GM13976 (cell line): ENCODE measurements around the gene OLFM1.

Experiments used
- DNase-seq: peaks from one replicate; pipeline ENCODE4 v3.0.0; 2012; ENCODE audit warnings: low spot score
- in situ Hi-C: fragments of 300-500 bp; cut with MboI; formaldehyde crosslinking; loops from one replicate; pipeline ENCODE4 v1.12.0; 2022; ENCODE audit warnings: low sequenced_read_pairs, mixed read lengths, inconsistent platforms; ENCODE audit not compliant: unreplicated experiment
- TF ChIP-seq, protein P1 (sequence below): IDR thresholded peaks from 2 replicates; pipeline ENCODE4 v1.5.1; 2012; ENCODE audit warnings: borderline replicate concordance, mild to moderate bottlenecking; ENCODE audit not compliant: insufficient read depth; ENCODE audit errors: extremely low read depth, missing control alignments, control extremely low read depth

OLFM1 gene

DNA sequence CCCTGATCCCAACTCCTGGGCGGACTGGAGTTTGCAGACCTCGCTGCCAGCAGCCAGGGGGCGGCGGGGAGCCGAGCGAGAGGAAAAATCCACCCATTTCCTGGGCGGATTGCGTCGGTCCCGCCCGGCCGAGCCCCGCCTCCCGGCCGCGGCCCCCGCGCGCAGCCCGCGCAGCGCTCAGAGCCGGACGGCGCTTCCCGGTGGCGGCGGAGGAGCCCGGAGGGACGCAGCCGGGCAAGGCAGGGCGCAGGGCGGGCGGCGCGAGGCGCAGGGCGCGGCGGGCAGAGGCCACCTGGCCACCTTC, at the start of gene OLFM1:
Gene OLFM1 (plus strand): TSS at position 180 of the 304 bp plus-strand sequence. CDS start 322 bp downstream, outside the sequence.
- in situ Hi-C loops, result loop anchor here (25.0 kb wide), 1 partner anchor 325 kb away; no protein-coding TSS in a partner anchor
- TF ChIP-seq, protein P1, sequence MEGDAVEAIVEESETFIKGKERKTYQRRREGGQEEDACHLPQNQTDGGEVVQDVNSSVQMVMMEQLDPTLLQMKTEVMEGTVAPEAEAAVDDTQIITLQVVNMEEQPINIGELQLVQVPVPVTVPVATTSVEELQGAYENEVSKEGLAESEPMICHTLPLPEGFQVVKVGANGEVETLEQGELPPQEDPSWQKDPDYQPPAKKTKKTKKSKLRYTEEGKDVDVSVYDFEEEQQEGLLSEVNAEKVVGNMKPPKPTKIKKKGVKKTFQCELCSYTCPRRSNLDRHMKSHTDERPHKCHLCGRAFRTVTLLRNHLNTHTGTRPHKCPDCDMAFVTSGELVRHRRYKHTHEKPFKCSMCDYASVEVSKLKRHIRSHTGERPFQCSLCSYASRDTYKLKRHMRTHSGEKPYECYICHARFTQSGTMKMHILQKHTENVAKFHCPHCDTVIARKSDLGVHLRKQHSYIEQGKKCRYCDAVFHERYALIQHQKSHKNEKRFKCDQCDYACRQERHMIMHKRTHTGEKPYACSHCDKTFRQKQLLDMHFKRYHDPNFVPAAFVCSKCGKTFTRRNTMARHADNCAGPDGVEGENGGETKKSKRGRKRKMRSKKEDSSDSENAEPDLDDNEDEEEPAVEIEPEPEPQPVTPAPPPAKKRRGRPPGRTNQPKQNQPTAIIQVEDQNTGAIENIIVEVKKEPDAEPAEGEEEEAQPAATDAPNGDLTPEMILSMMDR, result no peak
- peak; percentile 74 for DNase-seq

DNA sequence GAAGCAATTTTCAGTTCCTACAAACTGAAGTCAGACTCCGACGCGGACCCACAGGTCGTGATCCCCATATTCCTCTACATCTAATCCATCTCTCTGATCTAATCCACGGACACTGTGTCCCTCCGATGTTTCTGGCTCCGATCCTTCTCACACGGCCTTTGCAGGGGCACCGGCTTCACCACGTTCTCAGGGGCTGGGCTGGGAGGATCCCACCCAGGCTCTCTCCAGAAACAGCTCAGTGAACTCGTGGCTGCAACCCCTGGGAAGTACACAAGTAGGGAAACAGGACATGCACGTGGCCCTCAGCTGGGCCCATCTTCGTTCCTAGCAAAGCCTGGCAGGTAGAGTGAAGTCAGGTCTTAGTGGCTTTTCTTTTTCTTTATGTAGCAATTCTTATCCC, 49.1 kb upstream of the OLFM1 start:
- TF ChIP-seq, protein P1, result no peak
- in situ Hi-C loops, result no loop called here
- no peak for DNase-seq

DNA sequence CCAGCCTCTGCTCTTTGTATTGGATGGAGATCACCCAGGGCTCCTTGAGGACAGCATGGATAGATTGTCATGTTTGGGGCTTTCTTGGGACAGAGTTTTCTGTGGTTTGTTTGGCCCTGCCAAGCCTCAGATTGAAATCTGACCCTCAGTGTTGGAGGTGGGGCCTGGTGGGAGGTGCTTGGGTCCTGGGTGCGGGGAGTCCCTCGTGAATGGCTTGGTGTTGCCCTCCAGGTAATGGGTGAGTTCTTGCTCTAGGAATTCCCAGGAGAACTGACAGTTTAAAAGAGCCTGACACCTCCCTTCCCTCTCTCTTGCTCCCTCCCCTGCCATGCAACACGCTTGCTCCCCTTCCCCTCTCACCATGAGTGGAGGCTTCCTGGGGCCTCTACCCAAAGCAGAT, 48.6 kb upstream of the OLFM1 start:
- DNase-seq, result no peak
- in situ Hi-C loops, result no loop called here
- TF ChIP-seq, protein P1, result no peak

DNA sequence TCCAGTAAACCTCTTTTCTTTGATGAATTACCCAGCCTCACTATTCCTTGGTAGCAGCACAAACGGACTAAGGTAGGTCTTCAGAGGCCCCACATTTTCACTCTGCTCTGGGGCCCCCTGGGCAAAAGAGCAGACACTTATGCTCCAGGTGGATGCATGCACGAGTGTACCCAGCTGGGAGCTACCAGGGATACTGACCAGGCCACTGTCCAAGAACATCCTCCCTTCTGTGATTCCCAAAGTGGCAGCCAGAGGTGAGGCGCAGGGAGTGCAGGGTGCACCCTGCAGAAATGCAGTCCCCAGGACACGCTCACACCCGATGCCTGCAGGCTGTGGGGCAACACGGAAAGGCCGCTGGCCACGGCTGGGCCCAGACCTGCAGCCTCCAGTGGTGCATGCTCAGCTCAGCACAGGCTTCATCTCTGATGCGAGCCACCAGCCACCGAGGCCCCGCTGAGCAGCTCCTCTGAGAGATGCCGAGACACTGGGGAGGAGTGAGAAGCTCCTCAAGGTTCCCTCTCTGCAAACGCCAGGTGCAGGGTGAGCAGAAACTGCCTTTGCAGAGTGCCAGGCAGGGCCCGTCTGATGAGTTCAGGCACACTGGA, 48.1 kb upstream of the OLFM1 start:
- TF ChIP-seq, protein P1, result no peak
- no peak for DNase-seq
- in situ Hi-C loops, result no loop called here

DNA sequence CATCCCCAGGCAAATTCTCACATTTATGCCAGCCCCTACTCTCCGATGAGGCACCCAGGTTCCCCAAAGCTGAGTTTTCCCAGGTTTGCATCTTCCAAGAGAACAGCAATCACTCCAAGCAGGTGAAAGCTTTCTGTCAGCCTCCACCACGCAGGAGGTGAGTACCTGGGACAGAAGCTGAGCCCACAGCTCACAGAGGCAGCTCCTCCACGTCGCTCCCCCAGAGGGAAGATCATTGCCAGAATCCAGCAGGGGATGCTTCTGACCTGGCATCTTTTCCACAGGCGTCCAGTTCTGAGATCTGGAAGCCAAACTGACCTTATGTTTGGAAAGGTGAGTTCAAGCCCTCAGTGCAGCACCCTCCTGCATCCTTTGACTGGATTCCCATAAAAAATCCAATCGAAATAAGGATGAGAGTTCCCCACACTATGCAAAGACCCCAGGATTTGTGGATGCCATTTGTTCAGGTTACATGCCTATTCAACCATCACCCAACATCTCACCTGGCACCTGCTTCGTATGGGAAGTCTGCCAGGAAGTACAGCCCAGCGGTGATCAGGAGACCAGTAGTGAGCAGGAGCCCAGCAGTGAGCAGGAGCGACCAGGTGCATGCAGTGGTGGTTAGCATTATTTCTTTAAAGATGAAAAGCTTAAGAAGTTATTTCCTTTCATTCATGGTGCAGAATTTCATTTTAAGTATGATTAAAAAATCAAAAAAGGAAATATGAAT, 47.4 kb upstream of the OLFM1 start:
- TF ChIP-seq, protein P1, result no peak
- in situ Hi-C loops, result no loop called here
- DNase-seq, result no peak

DNA sequence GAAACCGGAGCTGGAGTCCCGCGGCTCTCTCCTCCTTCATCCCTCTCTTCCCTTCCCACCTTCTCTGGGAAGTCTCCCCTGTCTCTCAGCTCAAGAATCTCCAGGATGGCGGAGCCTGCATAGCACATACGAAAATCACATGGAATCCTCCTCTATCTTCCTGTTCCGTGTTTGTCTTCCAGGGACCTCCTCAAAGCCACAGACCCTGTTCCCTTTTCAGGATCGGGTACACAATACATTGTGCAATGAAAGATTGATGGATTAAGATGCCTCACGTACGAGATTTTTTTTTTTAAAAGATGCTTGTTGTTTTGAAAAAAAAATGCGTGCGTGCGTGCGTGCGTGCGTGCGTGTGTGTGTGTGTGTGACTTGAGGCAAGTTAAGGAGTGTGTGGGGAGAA, 46.6 kb upstream of the OLFM1 start:
- in situ Hi-C loops, result no loop called here
- TF ChIP-seq, protein P1, result no peak
- no peak for DNase-seq

DNA sequence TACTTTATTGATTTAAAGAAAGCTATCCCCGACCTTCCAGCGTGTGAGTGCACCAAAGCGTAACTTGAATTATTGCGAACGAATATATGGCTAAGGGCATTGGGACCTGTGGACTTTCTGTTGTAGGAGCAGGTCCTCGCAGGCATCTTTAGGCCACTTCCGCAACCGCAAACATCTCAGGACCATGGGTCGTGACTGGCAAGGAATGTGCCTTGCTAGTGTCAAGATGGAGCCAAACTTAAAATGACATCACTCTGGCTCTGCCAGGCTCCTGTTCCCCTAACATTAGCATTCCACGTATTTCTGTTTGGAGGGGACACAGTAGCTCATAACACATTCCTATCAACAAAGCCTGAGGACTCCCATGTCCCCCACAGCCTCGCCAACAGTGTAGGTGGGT, 44.1 kb upstream of the OLFM1 start:
- TF ChIP-seq, protein P1, result no peak
- no peak for DNase-seq
- in situ Hi-C loops, result no loop called here
